Measurements from ENCODE around the gene CSPG4.
"Not testable (repeated sequence)": the region's sequence is repeated elsewhere in the genome, so short reads cannot be mapped to it uniquely, and the experiment has no call there.

CSPG4 gene

DNA sequence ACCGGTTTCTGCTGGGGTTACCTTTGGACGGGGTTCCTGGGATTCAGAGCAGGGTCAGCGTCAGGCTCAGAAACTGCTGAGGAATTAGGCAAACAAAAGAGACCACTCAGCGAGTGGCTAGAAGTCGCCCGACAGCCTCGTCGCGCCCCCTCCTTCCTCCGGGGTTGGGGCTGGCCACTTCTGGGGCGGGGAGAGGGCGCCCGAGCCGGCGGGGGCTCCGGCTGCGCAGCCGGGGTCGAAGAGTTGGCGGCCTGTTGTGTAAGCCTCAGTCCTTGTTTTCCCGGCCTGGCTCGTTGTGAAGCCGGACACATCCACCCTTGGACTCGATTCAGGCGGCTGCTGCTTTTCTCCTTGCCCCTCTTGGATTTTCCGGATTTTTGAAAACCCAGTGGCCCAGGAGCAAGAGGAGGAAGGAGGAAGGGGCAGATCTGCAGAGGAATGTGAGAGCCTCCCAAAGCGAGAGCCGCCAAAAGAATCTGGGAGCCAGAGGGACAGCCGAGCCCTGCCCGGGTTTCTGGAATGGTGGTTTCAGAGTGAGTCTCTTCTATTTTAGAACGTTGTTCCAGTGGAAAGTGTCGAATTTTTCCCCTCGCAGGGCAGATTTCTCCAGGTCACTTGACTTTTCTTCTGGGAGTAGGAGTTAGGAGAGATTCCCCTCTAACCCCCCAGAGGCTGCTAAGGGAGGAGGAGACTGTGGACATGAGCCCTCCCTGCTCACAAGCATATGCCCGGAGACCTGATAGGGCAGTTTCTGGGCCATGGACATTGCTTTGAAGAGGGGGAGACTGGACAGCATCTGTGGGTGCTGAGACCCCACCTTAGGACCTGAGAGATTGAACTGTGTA lies 64.3 kb downstream of the CSPG4 start:
- DNase-seq (ENCODE audit: low spot score), result peak; percentile 29

DNA sequence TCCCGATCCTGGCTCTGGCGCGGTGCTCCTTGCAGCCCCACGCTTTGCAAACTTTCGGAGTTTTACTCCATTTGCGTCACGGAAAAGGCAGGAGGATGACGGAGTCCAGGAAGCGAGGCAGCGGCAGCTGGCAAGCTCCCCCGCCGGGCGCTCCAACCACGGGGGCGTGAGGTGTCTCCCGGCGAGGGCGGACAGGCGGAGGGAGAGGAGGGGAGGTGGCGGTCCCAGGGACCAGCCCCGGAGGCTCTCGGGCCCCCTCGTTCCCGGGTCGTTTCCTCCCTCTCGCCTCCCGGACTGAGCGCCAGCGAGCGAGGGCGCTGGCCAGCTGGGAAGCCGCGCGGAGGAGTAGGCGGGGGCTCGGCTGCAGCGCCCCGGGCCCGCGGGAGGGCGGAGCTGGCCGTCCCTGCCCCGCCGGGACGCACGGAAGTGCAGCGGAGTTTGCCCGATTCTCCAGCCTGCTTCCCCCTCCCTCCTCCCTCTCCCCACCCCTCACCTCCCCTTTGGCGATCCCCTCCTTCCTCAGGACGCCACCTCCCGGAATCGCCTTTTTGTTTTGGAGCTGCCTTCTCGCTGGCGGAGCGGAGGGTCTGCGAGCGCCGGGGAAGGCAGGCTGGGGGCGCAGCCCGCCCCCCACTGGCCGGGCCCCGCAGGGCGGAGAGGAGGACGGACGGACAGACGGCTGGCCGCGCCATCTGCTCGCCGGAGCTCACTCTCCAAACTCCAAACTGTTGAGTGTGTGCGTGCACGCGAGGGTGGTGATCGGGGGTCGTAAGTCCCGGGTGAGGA lies 65.1 kb downstream of the CSPG4 start, which contains the start of gene SNX33:
SNX33 (plus strand) TSS at position 543 of the 786 bp plus-strand sequence. CDS start 1,191 bp downstream, outside the sequence.
- peak; percentile 45 for DNase-seq (ENCODE audit: low spot score)

DNA sequence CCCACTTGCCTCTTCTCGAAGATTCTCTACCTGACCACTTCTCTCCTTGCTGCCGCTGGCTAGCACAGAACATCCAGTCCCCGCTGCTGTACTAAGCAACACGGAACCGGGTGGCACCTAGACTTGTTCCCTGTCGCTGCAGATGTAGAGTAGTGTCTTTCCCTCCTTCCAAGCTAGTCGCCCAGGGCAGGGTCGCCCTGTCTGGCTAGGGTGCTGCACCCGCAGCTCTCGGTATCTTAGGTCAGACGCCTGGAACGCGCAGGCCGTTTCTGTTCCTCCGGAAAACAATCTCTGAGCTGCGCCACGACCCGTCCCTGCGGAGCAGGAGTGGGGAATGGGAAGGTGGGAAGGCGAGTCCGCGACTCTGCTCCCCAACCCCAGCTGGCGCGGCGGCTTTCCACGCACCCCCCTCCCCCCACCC lies 65.7 kb downstream of the CSPG4 start:
- DNase-seq (ENCODE audit: low spot score), result peak; percentile 29

DNA sequence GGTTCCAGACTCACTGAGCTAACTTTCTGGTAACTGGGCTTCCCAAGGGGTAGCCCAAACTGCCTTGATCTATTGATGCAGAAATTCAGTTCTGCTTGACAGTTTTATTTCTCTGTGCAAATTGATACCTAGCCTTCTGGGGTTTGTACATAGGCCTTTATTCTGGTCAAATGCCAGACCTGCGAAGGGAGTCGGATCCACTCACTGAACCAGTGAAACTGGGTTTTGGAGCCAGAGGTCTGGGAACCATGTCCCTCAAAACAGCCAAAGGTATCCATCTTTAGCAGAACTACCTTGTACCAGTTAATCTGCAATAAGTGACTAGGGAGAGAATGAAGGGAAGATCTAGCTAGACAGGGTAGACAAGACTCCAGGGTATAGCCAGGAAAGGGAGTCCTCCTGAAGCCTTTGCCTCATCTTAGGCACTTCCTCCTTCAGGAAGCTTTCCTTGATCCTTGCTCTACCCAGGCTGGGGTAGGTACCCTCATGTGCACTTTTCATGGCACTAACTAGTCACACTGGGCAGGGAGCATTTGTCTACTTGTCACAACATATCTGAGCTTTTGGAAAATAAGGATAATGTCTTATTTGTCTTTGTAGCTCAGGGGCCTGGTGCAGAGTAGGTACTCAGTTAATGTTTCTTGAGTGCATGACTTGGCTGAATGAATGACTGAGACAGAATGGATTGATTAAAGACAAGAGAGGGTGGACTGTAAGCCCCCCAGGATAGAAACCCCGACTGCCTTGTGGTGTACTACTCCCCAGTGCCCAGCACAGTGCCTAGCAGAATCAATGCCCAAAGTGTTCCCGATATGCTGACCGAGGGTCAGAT lies 66.3 kb downstream of the CSPG4 start:
- DNase-seq (ENCODE audit: low spot score), result no peak

DNA sequence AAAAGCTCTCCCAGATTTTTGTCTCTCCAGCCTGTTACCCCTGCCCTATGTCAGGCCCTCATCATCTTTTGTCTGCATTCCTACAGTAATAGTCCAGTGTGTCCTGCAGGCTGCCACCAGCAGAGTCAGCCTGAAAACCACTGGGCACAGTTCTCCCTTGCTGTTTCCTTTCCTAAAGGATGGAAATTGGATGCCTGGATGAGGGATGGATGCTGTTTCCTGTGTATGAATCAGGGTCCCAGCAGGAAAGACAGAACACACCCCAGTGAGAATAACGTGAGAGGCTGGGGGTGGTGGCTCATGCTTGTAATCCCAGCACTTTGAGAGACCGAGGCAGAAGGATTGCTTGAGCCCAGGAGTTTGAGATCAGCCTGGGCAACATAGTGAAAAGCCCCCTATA lies 68.3 kb downstream of the CSPG4 start:
- DNase-seq (ENCODE audit: low spot score), result no peak

DNA sequence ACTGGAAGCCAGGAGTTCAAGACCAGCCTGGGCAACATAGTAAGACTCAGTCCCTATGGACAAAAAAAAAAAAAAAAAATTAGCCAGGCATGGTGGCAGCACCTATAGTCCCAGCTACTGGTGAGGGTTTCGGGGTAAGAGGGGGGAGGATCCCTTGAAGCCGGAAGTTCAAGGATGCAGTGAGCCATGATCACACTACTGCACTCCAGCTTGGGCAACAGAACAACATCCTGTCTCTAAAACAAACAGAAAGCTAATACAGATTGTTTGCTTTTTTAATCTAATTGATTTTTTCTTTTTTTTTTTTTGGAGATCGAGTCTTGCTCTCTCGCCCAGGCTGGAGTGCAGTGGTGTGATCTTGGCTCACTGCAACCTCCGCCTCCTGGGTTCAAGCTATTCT lies 71.0 kb downstream of the CSPG4 start:
- DNase-seq (ENCODE audit: low spot score), result no peak

DNA sequence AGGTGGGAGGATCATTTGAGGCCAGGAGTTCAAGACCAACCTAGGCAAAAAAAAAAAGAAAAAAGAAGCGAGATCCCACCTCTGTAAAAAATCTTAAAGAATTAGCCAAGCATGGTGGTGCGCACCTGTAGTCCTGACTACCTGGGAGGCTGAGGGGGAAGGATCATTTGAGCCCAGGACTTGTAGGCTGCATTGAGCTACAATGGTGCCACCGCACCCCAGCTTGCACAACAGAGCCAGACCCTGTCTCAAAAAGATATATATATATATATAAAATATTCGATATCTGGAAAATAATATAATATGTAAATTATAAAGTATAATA lies 71.5 kb downstream of the CSPG4 start:
- no peak for DNase-seq (ENCODE audit: low spot score)

DNA sequence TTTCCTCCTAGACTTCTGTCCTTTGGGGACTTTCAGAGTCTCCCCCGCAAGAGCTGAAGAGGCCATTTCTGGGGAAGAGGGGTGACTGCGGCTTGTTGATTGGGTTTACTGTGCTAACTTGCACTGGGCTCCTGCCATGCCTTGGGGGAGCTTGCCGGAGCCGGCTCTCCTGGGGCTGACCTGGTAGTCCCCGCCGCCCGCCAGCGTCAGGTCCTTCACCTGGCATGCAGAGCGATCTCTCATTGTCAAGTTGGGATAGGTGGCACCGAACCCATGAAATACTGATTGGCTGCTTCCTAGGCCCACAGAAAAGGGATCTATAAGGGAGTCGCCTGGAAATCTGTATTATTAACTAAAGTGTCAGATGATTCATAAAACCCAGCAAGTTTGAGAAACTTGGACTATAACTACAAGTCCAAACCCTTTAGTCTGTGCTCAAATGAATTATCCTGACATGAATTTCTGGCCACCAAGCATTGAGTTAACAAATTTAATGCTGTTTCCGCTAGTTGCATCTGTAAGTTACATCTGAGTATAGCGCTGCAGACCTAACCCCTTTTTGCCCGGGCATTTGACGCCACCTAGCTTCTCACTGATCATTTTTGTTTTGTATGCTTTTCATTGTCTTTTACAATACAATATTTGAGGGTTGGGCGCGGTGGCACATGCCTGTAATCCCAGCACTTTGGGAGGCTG lies 72.0 kb downstream of the CSPG4 start:
- peak; percentile 45 for DNase-seq (ENCODE audit: low spot score)

DNA sequence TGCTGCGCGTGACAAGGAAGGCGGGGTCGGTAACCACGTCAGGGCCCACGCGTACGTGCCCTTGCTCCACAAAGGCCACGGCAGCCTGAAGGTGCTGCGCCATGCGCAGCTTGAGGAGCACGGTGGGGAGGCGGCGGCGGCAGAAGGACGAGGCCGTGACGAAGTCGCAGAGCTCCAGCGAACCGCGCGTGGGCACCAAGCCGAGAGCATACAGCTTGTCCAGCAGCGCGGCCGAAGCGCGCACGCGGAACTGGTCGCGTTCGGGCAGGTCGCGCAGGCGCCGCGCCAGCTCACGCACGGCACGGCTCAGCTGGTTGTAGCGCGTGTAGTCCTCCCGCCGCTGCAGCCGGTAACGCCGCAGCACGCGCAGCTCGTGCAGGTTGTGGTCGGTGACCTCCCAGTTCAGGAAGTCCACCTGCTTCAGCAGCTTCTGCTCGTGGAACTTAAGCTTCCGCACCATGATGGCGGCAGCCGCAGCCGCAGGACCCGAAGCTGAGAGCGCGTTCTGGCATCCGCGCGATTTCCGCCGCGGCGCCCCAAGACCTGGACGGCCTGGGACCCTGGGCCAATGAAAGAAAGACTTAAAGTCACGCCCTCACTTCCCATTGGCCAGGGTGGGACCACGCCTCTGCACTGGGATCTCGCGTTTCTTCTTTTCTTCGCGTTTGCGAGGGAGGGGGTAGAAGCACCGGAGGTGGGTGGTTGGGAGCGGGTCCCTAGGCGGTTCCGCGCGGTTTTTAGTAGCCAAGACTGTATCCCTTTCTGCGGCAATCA lies 72.8 kb downstream of the CSPG4 start, which contains the start of gene IMP3:
IMP3 (minus strand) TSS at position 516 of the 774 bp plus-strand sequence; CDS start at position 460, 56 bp downstream.
- DNase-seq (ENCODE audit: low spot score), result peak; percentile 98

DNA sequence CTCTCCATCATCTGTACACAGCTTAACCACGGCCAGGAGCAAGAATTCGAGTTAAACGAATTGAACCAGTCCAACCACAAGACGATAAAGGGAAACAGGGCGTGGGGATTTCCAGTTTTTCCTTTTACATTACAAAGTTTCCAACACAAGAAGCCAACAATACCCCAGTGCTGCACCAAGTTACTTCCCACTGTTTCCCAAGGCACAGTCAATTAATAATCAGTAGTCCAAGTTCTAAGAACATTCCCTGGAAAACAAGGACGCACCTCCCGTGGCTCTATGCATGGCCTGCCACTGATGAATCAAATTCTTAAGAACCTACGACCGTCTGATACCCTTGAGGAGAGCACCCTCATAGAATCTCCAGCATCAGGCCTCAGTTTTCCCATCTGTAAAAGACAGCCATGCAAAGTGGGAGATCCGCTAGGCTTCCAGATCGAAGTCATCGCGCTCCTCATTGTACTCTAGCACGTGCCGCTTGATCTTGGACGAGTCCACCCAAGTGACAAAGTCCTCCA lies 73.4 kb downstream of the CSPG4 start:
- peak; percentile 64 for DNase-seq (ENCODE audit: low spot score)

DNA sequence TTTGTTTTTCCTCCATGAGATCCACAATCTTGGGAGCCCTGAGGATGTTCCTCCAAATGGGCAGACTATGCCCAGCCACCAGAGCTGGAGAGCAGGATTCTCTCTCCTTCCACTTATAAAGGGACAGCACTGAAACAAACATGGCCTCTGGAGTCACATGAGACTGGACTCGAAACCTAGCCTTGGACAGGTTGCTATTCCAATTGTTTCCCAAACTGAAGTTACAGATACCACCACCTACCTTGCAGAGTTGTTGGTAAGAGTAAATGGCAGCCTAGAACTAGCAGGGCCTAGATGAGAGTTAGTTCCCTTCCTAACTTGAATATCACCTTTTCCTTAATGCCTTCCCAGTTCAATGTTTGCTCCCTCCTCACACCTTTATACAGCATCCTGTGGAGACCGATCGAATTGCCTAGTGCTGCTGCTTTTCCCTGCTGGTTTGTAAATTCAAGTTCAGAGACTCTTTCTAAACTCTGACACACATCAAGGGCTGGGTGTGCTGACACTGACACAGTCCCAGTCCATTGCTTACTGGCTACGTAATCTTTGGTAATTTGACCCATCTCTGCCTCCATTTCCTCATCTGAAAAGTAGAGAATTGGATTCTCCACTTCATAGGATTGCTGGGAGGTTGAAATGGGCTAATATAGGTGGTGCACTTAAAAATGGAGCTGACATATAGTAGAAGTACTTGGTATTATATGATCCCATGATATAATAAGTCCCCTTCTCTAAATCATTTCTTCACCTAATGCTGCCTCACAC lies 75.2 kb downstream of the CSPG4 start:
- no peak for DNase-seq (ENCODE audit: low spot score)

DNA sequence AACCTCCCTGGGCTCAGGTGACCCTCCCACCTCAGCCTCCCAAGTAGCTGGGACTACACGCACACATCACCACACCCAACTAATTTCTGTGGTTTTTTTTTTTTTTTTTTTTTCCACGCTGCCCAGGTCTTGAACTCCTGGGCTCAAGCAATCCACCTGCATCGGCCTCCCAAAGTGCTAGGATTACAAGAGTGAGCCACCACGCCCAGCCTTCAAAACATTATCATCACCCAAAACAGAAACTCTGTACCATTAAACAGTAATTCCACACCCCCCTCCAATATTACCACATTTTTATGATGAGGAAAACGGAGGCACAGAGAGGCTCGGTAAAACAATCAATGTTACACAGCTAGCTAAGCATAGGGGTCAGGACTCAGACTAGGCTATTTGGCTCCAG lies 76.6 kb downstream of the CSPG4 start:
- DNase-seq (ENCODE audit: low spot score), result no peak

DNA sequence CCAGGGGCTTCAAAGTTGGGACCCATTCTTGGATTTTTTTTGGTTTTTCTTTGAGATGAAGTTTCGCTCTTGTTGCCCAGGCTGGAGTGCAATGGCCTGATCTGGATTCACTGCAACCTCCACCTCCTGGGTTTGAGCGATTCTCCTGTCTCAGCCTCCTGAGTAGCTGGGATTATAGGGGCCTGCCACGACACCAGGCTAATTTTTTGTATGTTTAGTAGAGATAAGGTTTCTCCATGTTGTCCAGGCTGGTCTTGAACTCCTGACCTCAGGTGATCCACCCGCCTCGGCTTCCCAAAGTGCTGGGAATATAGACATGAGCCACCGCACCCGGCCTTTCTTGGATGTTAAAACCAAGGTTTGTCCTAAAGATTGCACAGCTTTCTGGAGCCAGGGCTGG lies 78.7 kb downstream of the CSPG4 start:
- not testable (repeated sequence) for DNase-seq (ENCODE audit: low spot score)

DNA sequence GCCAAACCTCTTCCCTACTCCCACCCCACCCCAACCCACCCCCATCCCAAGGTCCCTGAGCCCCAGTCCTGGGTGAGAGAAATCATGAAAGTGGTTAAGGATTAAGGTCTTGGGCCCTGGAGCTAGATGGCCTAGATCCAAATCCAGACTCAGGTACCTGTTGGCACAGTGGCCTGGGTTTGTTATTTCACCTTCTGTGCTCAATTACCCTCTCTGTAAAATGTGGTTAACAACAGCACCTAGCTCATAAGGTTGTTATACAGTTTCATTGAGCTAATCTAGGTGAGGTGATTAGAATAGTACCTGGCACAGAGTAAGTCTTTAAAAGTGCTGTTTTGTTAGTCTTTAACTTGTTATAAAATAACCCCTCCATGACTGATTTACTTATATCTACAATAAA lies 80.7 kb downstream of the CSPG4 start:
- DNase-seq (ENCODE audit: low spot score), result no peak

DNA sequence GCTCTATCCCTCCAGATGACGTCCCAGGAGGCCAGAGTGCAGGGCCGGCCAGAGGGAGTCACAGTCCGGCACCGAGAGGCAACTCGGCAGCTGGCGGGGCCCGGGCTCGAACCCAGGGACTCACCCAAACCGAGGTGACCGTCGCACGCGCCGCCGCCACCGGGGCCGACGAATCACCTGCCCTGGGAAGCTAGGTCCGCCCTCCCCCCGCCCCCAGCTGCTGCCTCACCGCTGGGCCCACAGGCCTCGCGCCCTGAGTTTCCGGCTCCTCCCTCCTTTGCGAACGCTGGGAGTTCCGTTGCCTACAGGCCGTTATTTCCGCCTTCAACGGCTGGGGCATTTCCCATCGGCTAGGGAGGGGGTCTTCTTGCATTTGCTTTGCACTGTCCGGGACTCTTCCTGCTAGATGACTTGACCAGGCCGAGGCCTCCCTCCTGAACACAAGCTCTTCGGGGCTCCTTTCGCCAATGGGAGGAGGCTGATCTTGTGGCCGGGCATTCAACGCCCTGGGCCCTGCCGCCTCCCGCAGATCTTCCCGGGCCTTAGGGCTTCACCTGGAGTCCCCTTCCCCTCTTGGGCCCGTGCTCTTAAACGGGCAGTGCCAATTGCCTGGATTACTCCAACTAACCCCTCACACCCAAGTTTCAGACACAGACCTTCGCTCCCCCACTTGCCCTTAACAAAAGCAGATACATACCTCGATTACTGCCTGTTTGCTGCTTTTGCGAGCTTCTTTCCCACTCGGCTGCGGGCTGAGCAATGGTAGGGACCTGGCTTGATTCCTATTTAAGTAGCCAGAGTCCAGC lies 86.9 kb downstream of the CSPG4 start, which contains the start of gene SNUPN:
SNUPN (minus strand) TSS at position 184 of the 806 bp plus-strand sequence. CDS start 4,674 bp downstream, outside the sequence.
- DNase-seq (ENCODE audit: low spot score), result peak; percentile 93

Data from pons (tissue), 1 donor.